HG02870 (cell line): ENCODE data around the gene DEAF1.
"Not testable (repeated sequence)": the region's sequence is repeated elsewhere in the genome, so short reads cannot be mapped to it uniquely, and the experiment has no call there.

Experiments used
- ATAC-seq: cut with Tn5 transposase; IDR thresholded peaks from one replicate; pipeline ENCODE4 v1.9.1; 2021; ENCODE audit warnings: mild to moderate bottlenecking, moderate library complexity; ENCODE audit not compliant: unreplicated experiment

Gene DEAF1

GRCh38 chr11:702462-703461 is 7.7 kb upstream of the DEAF1 start:
- no peak for ATAC-seq

- no peak for ATAC-seq
Observed at GRCh38 chr11:701741-702461, 6.9 kb upstream of the DEAF1 start.

- ATAC-seq: no peak
Observed at GRCh38 chr11:699753-700152, 4.7 kb upstream of the DEAF1 start.

- ATAC-seq: no peak
Observed at GRCh38 chr11:699116-699508, 4.1 kb upstream of the DEAF1 start.

GRCh38 chr11:698493-699115 is 3.6 kb upstream of the DEAF1 start:
- ATAC-seq: no peak

- no peak for ATAC-seq
Observed at GRCh38 chr11:697811-698311, 2.8 kb upstream of the DEAF1 start.

GRCh38 chr11:696955-697491 is 2.0 kb upstream of the DEAF1 start:
- no peak for ATAC-seq

GRCh38 chr11:695538-696248 is 671 bp upstream of the DEAF1 start, which contains the start of gene TMEM80:
Gene TMEM80, plus strand, starts transcription at chr11:695816. Its CDS starts 12 bp downstream, at chr11:695828.
- ATAC-seq: peak; percentile 67

- ATAC-seq: no peak
Observed at GRCh38 chr11:695288-695537, 191 bp upstream of the DEAF1 start.

- ATAC-seq: no peak
Observed at GRCh38 chr11:693887-694562, 997 bp downstream of the DEAF1 start.

GRCh38 chr11:693415-693831 is 1.6 kb downstream of the DEAF1 start:
- ATAC-seq: no peak

GRCh38 chr11:692824-693414 is 2.1 kb downstream of the DEAF1 start:
- ATAC-seq: no peak

GRCh38 chr11:691710-692590 is 3.1 kb downstream of the DEAF1 start:
- ATAC-seq: no peak

GRCh38 chr11:690738-691633 is 4.0 kb downstream of the DEAF1 start:
- ATAC-seq: no peak

- not testable (repeated sequence) for ATAC-seq
Observed at GRCh38 chr11:690244-690643, 4.8 kb downstream of the DEAF1 start.

- ATAC-seq: no peak
Observed at GRCh38 chr11:689625-690024, 5.4 kb downstream of the DEAF1 start.

- ATAC-seq: no peak
Observed at GRCh38 chr11:688681-689080, 6.3 kb downstream of the DEAF1 start.

- no peak for ATAC-seq
Observed at GRCh38 chr11:687751-688150, 7.3 kb downstream of the DEAF1 start.
